Globus pallidus (tissue), 1 donor: ENCODE results near the gene PIK3CB.
A peak's percentile ranks its signal among the peaks of the same experiment; 100 is the strongest.
"Not testable (repeated sequence)": the region's sequence is repeated elsewhere in the genome, so short reads cannot be mapped to it uniquely, and the experiment has no call there.

ENCODE experiments used
- DNase-seq: peaks from one replicate; pipeline ENCODE4 v3.0.0-alpha.2; 2015; ENCODE audit warnings: low spot score

PIK3CB gene

DNA sequence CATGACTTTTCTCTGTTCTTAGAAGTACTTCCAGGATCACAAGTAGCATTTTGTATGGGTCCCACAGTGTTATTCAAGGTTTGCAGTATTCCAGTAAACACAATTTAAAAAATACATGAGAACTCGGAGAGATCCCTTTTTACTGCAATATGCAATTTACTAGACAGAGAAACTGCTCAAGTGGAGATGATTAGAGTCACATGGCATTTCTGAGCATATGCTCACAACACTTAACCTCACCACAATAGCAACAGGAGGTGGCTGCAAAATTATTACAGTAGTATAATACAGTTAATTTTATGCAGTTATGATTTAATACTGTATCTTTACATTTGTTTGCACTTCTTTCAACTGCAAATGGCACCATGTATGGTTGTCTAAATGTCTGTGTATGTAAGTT, 87.5 kb downstream of the PIK3CB start:
- DNase-seq: no peak

DNA sequence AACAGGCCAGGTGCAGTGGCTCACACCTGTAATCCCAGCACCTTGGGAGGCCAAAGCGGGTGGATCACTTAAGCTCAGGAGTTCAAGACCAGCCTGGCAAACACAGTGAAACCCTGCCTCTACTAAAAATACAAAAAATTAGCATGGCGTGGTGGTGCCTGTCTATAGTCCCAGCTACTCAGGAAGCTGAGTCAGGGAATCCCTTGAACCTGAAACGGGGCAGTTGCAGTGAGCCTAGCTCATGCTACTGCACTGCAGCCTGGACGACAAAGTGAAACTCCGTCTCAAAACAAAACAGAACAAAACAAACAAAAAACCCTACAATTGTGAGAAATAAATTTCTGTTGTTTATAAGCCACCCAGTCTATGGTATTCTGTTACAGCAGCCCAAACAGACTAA, 94.7 kb downstream of the PIK3CB start:
- DNase-seq: no peak

DNA sequence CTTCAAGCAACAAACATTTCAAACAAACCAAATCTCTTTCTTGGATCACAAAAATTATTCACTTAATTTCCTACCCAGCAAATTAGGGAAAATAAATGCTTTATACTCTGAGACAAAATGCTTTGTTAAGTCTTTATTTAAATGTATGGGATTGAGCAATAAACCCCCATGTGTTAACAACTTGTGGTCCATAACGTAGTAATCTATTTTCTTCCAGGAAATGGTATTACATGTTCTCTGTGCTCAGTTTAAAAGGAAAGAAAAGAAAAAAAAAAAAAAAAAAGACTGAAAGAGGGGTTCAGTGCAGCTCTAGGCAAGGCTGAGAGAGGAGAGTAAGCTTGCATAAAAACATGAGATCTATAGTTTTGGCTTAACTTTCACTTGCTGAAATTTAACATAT, 102.3 kb downstream of the PIK3CB start:
- no peak for DNase-seq

DNA sequence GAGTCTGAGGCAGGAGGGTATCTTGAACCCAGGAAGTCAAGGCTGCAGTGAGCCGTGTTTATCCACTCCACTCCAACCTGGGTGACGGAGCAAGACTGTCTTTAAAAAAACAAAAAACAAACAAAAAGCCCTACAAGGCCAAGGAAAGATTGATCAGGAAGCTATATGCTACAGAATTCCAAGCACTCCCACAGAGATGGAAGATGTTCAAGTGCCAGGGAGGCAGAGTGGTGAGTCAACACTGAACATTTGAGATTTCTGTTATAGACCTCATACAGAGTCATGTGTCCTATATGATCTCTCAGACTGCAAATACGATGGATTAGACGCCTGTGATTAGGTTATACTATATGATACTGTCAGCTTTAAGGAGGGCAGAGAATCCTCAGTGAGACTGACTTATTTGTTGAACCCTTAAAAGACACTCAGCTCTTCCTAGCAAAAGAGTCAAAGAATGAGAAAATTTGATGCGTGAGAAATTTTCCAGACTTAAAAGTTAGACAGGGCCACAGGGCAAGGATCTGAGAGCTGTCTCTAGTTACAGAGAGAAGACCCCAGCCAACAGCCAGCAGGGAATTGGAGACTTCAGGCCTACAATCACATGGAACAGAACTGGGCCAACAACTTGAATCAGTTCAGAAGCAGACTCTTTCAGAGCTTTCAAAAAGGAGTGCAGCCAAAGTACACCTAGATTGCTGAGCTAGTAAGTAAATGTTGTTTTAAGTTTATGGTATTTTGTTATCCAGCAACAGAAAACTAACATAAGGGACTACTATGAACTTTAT, 107.6 kb downstream of the PIK3CB start:
- DNase-seq: peak; percentile 18

DNA sequence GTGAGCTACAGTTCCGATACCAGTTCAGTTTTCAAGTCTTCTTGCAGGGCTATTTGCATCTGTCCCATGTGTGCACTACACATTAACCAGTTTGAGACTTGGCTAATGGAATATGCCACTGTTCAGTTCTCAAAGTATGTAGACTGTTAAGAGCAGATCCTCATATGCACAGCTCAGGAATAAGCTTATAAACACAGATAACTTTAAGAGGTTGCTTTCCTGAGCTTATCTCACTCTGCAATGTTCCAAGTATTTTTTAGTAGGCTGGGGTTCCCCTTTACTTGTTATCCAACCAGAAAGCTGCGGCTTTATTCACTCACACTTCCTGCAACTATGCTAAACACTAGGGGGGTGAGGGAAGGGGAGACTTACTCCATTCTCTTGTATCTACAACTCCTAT, 108.7 kb downstream of the PIK3CB start:
- not testable (repeated sequence) for DNase-seq

DNA sequence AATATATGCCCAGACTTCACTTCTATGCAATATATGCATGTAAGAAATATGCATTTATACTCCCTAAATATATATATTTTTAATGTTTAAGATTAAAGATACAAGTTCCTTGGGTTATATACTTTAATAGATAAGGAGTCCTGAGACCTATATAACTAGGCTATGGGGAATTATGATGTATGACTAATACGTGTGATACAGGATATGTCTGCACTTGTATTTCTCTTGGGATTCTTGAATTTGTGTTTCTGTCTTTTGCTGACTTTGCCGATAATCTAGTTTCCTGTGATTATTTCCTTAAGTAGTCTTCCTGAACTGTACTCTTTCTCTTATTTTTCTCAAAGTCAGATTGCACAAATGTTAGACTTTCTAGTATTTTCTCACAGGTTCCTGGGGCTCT, 109.6 kb downstream of the PIK3CB start:
- DNase-seq: no peak

DNA sequence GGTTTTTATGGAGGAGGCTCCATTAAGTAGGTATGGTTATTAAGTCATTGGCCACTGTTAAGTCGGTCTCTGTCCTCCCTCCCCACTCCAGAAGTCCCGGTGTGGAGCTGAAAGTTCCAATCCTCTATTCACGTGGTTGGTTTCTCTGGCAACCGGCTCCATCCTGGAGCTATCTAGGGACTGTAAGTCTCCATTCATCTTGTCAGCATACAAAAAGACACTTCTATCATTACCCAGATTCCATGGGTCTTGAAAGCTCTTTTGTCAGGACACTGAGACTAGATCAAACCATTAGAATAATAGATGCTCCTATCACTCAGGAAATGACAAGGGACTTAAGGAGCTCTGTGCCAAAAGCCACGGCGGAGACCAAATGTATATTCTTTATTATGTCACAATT, 110.3 kb downstream of the PIK3CB start:
- peak; percentile 41 for DNase-seq

DNA sequence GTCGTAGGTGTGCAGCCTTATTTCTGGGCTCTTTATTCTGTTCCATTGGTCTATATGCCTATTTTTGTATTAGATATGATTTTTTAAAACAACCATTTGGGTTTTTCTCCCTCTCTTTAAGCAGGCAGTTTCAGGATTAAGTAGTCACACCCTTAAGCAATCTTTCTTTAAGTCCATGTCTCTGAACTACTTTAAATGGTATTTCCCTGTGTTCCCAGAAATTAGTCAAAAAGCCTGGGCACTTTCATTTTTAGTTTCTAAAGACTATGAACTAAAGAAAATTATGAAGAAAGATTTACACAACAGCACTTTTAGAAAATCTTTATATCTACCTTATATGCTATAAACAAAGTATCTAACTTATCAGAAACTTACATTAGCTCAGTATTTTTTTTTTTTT, 115.9 kb downstream of the PIK3CB start:
- DNase-seq: no peak

DNA sequence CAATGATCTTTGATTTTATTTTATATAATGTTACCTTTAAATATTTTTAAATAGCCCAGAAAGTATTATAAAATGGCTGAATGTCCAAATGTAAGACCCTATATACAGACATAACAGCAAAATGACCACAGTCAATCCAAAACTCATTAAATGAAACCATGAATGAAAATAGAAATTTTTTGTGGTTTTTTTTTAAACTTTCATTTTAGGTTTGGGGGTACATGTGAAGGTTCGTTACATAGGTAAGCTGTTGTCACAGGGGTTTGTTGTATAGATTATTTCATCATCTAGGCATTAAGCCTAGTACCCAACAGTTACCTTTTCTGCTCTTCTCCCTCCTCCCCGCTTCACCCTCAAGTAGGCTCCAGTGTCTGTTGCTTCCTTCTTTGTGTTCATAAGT, 117.4 kb downstream of the PIK3CB start:
- DNase-seq: no peak

DNA sequence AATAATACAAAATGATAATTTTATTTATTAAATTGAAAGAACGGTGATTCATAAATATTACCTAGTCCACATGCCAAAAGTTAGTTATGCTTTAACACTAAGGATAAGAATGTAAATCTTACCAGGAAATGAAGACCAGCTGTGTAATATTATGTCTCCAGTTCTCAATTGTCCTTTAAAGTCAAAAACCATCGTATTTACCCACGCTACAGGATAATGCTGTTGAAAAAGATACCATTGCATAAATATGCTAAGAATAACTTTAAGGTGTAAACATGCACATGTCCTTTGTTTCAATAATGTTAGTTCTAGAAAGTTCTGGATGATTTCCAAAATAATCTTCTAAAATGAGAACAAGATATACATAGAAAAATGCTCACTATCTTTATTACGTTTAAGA, 122.6 kb downstream of the PIK3CB start:
- no peak for DNase-seq

DNA sequence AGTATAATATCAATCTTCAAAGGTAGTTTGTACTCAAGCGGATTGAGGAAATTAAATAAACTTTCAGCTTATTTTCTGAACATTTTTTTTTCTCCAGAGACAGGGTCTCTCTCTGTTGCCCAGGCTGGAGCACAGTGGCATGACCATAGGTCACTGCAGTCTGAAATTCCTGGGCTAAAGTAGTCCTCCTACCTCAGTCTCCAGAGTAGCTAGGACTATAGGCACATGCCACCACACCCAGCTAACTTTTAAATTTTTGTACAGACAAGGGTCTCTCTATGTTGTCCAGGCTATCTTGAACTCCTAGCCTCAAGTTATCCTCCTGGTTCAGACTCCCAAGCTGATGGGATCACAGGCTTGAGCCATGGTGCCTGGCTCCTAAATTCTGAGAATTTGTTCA, 129.1 kb downstream of the PIK3CB start:
- no peak for DNase-seq

DNA sequence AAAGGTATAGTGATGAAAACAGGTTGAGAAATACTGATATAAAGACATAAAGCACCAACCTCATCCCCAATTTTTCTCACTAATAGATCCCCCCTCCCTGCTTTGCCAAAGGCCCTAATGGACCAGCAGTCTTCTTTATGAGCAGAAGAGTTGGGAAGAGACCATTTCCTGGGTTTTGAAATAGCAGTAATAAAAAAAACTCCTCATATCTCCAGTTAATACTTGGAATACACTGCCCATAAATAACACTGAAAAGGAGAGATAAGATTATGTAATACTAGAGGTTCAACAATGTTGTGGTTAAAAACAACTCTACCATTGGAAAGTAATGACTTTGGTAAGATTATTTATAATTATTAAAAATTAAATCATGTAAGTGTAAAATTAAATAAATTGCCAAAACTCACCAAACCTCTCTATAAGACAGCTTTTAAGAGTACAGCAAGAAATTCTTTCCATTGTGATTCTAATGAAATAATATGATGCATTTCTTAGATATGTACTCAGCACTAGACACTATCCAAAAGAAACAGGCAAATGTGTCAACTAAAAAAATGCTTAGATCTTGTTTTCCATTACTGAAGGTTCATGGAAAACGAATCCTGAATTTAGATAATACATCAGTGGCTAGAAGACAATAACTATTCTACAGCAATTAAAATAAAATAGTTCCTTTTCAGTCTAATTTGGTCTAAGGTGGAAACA, 137.9 kb downstream of the PIK3CB start:
- no peak for DNase-seq

DNA sequence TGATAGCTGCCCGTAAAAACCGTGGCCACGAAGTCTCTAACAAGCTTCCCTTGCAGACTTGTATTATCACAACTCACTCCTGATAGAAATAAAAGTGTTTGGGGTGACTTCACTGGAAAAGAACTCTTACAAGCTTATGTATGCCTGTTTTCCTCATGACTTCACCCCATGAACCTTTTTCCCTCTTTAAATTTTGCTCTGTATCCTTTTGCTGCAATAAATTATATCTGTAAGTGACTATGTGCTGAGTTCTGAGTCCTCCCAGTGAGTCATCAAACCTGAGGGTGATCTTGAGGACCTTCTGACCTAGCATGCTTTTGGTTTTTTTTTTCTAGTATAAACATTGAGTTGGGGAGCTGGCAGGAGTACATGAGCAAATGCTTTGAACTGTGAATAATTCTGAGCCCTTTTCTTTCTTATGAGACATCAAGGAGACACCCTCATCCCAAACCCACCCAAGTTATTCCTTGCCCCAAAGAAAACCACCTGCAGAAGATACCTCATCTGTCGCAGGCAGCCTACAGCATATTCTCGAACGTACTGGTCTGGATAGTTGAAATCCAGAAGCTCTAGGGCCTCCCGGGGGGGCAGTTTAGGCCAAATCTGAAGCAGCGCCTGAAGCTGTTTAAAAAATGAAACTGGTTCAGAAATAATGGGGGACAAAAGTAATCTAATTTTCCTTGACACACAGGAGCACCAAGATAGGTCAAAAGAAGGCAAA, 140.3 kb downstream of the PIK3CB start:
- DNase-seq: no peak

DNA sequence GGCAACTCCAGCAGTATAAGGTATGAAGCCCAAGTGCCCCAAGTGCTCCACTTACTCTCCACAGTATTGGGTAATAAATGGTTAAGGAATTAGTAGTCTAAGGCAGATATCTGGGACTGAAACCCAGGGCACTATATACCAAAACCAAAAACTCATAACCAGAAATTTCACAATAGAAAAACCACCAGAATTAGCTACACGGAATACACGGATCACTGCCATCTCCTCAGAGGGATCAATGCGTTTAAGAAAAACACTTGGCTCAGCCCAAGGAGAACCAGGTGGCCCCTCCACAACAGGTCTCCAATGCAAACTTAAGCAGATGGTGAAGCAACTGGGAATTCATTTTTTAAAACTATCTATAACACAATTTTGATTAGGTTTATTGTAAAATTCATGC, 142.6 kb downstream of the PIK3CB start:
- no peak for DNase-seq

DNA sequence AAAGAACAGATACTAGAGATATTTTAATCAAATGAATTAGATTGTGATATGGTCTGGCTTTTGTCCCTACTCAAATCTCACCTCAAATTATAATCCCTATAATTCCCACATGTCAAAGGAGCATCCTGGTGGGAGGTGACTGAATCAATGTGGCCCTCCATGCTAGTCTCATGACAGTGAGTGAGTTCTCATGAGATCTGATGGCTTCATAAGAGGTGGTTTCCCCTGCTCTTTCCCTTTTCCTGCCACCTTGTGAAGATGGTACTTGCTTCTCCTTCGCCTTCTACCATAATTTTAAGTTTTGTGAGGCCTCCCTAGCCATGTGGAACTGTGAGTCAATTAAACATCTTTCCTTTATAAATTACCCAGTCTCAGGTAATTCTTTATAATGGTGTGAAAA, 143.4 kb downstream of the PIK3CB start:
- DNase-seq: no peak

DNA sequence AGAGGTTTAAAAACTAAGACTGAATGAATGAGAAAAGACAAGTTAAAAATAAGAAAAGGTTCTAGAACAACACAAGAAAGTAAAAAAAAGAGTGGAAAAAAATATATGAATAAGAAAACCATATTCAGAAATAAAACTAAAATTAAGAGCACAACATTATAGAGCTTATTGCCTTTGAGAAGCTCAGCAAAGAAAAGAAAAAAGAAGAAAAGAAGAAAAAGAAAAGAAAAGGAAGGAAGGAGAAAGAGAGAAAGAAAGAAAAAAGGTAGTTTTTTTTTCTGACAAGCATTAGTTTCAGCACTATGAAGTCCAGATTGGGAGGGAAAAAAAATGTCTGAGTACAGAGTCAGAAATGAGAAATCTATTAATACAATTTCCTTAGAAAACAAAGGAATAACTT, 144.7 kb downstream of the PIK3CB start:
- DNase-seq: no peak

DNA sequence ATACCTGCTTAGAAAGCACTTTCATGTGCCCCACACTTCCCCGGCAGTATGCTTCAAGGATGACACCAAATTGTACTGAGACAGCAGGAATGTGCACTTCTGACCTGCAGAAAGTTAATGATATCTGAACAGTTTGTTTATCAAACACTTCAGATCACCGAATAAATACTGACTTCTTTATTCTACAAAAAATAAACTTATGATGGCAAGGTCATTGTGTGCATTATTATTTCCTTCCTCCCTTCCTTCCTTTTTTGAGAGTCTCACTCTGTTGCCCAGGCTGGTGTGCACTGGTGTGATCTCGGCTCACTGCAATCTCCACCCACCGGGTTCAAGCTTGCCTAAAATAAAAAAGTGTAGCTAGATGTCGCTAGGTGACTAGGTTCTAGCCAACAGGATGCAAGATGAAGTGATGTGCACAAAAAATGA, 145.8 kb downstream of the PIK3CB start:
- DNase-seq: no peak

DNA sequence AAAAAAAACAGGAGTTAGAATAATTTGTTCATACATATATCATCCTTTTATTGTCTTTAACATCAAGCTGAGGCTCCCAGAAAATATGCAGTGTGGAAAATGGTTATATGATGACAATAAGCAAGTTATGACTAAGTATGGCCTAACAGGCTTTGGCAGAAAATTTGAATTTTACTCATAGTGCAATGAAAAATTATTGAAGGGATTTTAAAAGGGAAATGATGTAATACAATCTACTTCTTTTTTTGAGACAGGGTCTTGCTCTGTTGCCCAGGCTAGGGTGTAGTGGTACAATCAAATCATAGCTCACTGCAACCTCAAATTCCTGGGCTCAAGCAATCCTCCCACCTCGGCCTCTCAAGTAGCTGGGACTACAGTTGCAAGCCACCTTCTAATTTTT, 147.5 kb downstream of the PIK3CB start:
- DNase-seq: no peak

DNA sequence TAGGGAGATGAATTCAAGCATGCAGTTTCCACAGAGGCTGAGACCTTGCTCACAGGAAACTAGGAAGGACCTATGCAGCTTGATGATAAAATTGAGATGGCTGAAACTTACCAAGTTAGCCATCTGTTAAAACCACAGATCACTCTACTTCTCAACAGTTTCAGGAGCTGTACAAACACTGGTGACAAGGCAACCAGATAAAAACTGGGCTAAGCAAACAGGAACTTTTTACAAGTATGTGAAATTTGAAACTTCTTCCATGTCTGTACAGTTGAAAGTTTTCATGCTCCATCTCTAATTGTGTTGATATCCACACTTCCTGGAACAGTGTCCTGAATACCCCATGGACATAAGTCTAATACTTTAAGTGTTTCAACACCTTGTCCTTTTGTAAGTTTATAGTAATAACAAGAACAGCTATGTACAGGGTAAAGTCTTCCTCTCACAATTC, 147.9 kb downstream of the PIK3CB start:
- DNase-seq: no peak

DNA sequence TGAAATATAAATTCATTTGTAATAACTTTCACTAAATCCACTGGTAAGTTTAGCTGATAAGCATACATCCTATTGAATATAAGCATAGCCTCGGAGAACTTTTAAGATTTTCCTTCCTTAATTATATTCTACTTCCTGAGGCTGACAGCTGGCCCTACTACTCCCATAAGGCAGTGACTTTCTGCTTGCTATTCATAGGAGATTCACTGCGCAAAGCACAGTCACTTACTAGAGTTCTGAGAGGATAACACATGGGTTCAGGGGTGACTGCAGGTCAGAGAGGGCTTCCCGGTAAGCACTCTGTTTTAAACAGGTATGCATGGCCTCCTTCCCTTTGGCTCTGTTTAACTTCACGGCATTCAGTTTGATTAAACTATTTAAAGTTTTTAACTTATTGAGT, 150.3 kb downstream of the PIK3CB start:
- DNase-seq: no peak

DNA sequence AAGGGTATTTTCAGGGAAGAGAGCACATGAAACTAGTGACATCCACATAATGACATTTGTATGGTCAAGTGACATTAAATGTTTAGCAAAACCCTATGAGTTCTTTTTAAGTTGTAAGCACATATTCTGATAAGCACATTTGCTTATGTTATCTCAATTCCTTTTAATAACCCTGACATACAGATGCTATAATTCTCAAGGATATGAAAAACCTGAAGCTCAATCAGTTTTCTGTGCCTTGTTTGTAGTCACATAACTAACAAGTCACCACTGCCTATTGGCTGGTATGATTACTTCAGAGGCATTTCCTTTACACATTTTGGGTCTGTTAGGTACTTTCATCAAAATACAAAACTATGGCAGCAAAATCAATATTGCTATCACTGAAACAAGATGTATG, 152.1 kb downstream of the PIK3CB start:
- DNase-seq: no peak

DNA sequence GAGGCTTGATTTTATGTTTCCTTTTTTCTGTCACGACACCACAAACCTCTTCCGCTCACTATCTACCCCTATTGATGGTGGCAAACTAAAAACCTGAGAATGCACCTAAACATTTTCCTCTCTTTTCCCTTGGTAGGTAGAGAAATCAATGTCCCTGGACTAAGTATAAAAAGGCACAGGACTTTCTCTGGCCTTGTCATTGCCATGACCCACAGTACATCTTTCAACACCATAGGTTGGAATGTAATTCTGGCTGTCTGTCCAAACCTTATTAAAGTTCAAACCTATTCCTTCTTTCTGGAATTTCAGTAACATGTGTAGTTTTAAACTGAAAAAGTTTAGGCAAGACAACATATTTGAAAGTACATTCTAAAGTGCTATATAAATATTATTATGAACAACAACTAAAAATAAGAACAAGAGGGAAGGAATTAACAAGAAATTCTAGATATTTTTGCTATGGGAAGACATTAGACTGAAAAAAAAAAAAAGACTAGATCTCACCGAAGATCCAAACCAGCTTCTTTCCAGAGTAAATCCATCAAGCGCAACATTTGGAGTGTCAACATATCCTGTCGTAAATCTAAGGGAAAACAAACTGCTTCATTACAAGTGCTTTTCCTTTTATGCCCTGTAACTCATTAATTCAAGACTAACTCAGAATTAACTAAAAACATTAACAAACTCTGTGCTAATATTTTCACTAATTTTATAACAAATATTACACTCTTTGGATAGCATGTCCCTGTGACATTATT, 153.1 kb downstream of the PIK3CB start:
- no peak for DNase-seq
